H1 (cell line): ENCODE results near the gene KRTAP9-6.

Source experiments
- CREB1 ChIP-seq: IDR thresholded peaks from 2 replicates; pipeline ENCODE4 v1.6.1; 2012; ENCODE audit warnings: inconsistent platforms
- CTCF ChIP-seq, 3 experiments: IDR thresholded peaks; 1 replicate in 2 of 3; 2 replicates in 1 of 3; pipeline versions ENCODE4 v1.5.1 to v1.6.1; 2011; ENCODE audit warnings: low read length in 3 of 3, mild to moderate bottlenecking in 3 of 3, inconsistent platforms in 2 of 3, low read depth in 1 of 3, moderate library complexity in 1 of 3; ENCODE audit not compliant: insufficient read depth in 1 of 3; ENCODE audit errors: control extremely low read depth in 1 of 3
- HDAC6 ChIP-seq: IDR thresholded peaks from one replicate; pipeline ENCODE4 v1.7.1; 2012; ENCODE audit warnings: low read depth, mild to moderate bottlenecking, inconsistent platforms, low read length, moderate library complexity
- KDM1A ChIP-seq: fragments of 200-600, 300-600 bp; sonication (generic); IDR thresholded peaks from 2 replicates; pipeline ENCODE4 v1.7.1; 2016; ENCODE audit warnings: mild to moderate bottlenecking, low read length, borderline replicate concordance
- POLR2A ChIP-seq, 2 experiments: IDR thresholded peaks; 1 replicate in 1 of 2; 2 replicates in 1 of 2; pipeline ENCODE4 v1.6.1; 2011; ENCODE audit warnings: low read depth in 2 of 2, low read length in 2 of 2, mild to moderate bottlenecking in 2 of 2; ENCODE audit errors: control extremely low read depth in 1 of 2
- SIN3A ChIP-seq, 2 experiments: IDR thresholded peaks in 1 of 2; conservative IDR thresholded peaks in 1 of 2; 2 replicates each; pipeline ENCODE4 v1.6.1; 2011 to 2012; ENCODE audit warnings: low read length in 2 of 2, improper control_type of control experiment in 1 of 2, low read depth in 1 of 2, mild to moderate bottlenecking in 1 of 2
- TEAD4 ChIP-seq: IDR thresholded peaks from 2 replicates; pipeline ENCODE4 v1.6.1; 2012; ENCODE audit warnings: low read depth, low read length, inconsistent platforms, mixed read lengths

GRCh38 chr17:41315204-41315794 lies 50.1 kb downstream of the KRTAP9-6 start, which contains the start of gene KRTAP17-1:
- no peak for TF ChIP-seq POLR2A (IDR thresholded peaks at IDR 0.05; ENCODE audit: control extremely low read depth in 1 of 2, low read depth in 2 of 2, low read length in 2 of 2)
- no peak for TF ChIP-seq CTCF (IDR thresholded peaks at IDR 0.05; ENCODE audit: control extremely low read depth in 1 of 3, insufficient read depth in 1 of 3, low read depth in 1 of 3, low read length in 3 of 3)
- TF ChIP-seq CREB1: no peak
- TF ChIP-seq KDM1A: no peak
- TF ChIP-seq TEAD4: no peak
- no peak for TF ChIP-seq SIN3A (conservative IDR thresholded peaks at IDR 0.05 in 1 of 2, IDR thresholded peaks at IDR 0.05 in 1 of 2; ENCODE audit: low read depth in 1 of 2, low read length in 2 of 2)
- TF ChIP-seq HDAC6: no peak
